GM18907 (cell line): ENCODE results near the gene TAGLN2.
"Not testable (repeated sequence)": the region's sequence is repeated elsewhere in the genome, so short reads cannot be mapped to it uniquely, and the experiment has no call there.

ENCODE experiments used
- ATAC-seq: cut with Tn5 transposase; IDR thresholded peaks from one replicate; pipeline ENCODE4 v1.9.1; 2021; ENCODE audit warnings: mild to moderate bottlenecking, moderate library complexity; ENCODE audit not compliant: unreplicated experiment

The TAGLN2 gene

GRCh38 chr1:159904036-159904435 is 21.3 kb downstream of the TAGLN2 start:
- not testable (repeated sequence) for ATAC-seq

- ATAC-seq = no peak
Observed at GRCh38 chr1:159902541-159902940, 22.8 kb downstream of the TAGLN2 start.

- no peak for ATAC-seq
Observed at GRCh38 chr1:159900755-159901360, 24.4 kb downstream of the TAGLN2 start.

- ATAC-seq = no peak
Observed at GRCh38 chr1:159900086-159900680, 25.1 kb downstream of the TAGLN2 start, which contains the start of gene CFAP45. Gene CFAP45, minus strand, starts transcription at chr1:159900165. Its CDS starts 67 bp downstream, at chr1:159900098.

- ATAC-seq = not testable (repeated sequence)
Observed at GRCh38 chr1:159899634-159900033, 25.7 kb downstream of the TAGLN2 start.

- no peak for ATAC-seq
Observed at GRCh38 chr1:159898527-159898926, 26.8 kb downstream of the TAGLN2 start.

- no peak for ATAC-seq
Observed at GRCh38 chr1:159897962-159898361, 27.3 kb downstream of the TAGLN2 start.

GRCh38 chr1:159896546-159896930 is 28.8 kb downstream of the TAGLN2 start:
- ATAC-seq = no peak

GRCh38 chr1:159895836-159896545 is 29.3 kb downstream of the TAGLN2 start:
- no peak for ATAC-seq

- no peak for ATAC-seq
Observed at GRCh38 chr1:159895286-159895685, 30.0 kb downstream of the TAGLN2 start.

GRCh38 chr1:159892944-159893343 is 32.4 kb downstream of the TAGLN2 start:
- ATAC-seq = no peak

- peak; percentile 79 for ATAC-seq
Observed at GRCh38 chr1:159891275-159892157, 33.8 kb downstream of the TAGLN2 start.

- peak; percentile 2 for ATAC-seq
Observed at GRCh38 chr1:159890390-159890789, 34.9 kb downstream of the TAGLN2 start.

- peak; percentile 92 for ATAC-seq
Observed at GRCh38 chr1:159889821-159890252, 35.5 kb downstream of the TAGLN2 start.

- no peak for ATAC-seq
Observed at GRCh38 chr1:159889202-159889601, 36.1 kb downstream of the TAGLN2 start.

GRCh38 chr1:159884296-159884695 is 41.0 kb downstream of the TAGLN2 start:
- no peak for ATAC-seq

GRCh38 chr1:159883134-159883533 is 42.2 kb downstream of the TAGLN2 start:
- ATAC-seq = no peak

- no peak for ATAC-seq
Observed at GRCh38 chr1:159882527-159882862, 42.8 kb downstream of the TAGLN2 start.

GRCh38 chr1:159881622-159882526 is 43.4 kb downstream of the TAGLN2 start:
- ATAC-seq = no peak

GRCh38 chr1:159880430-159880829 is 44.9 kb downstream of the TAGLN2 start:
- no peak for ATAC-seq
